DMS 273 (cell line): Measurements from ENCODE around the gene MCAT.
A peak's percentile ranks its signal among the peaks of the same experiment; 100 is the strongest.

ENCODE experiments used
- DNase-seq: peaks from one replicate; lab custom pipeline; 2025; ENCODE audit not compliant: unreplicated experiment; lab: John Stamatoyannopoulos, UW

The MCAT gene

GRCh38 chr22:43094085-43094484 is 49.1 kb downstream of the MCAT start:
- DNase-seq: peak; percentile 39

GRCh38 chr22:43092085-43092484 is 51.1 kb downstream of the MCAT start:
- no peak for DNase-seq

DNA sequence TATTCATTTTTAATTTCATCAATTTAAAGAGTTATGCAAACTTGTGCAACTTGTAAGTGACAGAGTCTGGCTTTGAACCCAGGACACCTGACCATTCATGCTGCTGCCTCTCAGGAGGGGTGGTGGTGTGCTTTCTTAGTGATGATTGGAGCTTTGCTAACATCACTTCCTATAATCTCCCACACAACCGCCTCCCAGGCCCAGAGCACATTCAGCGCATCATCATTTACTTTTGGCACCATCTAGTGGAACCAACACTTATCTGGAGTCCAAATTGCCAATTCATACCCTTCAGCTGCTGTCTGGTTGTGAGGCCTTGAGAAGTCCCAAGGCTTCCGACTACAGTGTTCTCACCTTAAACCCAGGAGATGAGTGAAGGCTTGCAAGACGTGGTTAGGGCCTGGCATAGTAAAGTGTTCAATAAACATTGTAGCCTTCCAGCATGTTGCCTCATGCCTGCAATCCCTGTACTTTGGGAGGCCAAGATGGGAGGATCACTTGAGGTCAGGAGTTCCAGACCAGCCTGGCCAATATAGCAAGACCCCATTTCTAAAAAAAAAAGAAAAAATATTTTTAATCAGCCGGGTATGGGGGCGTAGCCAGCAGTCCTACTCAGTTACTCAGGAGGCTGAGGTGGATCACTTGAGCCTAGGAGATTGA is 52.9 kb downstream of the MCAT start:
- DNase-seq: peak; percentile 86

GRCh38 chr22:43088984-43089717 is 54.0 kb downstream of the MCAT start, which contains the start of gene TTLL1:
Gene TTLL1 (minus strand): TSS chr22:43089391. CDS start chr22:43075586, 13,805 bp downstream.
- peak; percentile 91 for DNase-seq

GRCh38 chr22:43088627-43088983 is 54.6 kb downstream of the MCAT start:
- DNase-seq: no peak

DNA sequence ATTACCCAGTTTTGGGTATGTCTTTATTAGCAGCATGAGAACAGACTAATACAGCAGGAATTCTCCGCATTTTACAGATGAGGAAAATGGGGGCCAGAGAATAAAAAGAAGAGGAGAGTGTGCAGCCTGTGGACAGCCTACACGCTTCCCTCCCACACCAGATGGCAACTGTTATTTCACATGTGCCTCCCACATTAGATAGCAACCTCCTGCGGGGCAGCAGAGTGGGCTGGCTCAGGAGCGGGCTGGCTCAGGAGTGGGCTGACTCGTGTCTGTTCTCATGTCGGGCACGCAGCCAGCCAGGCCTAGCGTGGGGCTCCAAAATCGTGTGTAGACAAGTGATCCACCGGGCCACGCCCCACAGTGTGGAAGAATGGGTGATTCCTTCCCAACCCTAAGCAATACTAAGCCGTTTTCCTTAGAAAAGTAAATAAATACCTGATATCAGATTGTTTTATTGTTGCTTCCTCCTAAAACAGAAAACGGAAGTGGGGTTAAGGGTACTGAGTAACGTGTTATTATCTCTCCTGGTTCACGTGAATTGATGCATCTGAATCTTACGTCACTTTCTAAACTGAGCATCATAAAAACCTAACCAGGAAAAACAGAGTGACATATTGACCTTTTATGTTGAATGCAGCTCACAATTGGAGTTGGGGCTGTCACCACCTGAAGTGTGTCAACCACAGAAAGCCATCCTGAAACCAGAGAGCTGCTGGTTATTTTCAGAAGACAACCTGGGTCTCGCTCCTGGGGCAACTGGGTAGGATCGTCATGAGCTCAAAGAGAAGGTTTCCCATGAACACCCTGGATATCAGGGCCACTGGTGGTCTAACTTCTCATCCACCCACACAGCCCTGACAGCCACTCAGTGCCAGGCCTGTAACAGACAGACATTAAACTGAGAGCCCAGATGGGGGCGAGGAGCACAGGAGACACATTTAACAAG is 57.3 kb downstream of the MCAT start:
- DNase-seq: no peak
